OCI-LY1 (cell line): Measurements from ENCODE around the gene NAV2.
"Not testable (repeated sequence)": the region's sequence is repeated elsewhere in the genome, so short reads cannot be mapped to it uniquely, and the experiment has no call there.

Experiments
- H2AFZ ChIP-seq: fragments of 200-600 bp; sonication (generic), shearing (Covaris generic); 2 replicates; pipeline ENCODE4 v1.6.0; 2014; ENCODE audit warnings: antibody characterized with exemption, mild to moderate bottlenecking, low read length
- H3F3A ChIP-seq: fragments of 200-600 bp; sonication (generic), shearing (Covaris generic); 2 replicates; pipeline ENCODE4 v1.6.0; 2014; ENCODE audit warnings: mild to moderate bottlenecking, antibody characterized with exemption, low read length, moderate library complexity; ENCODE audit not compliant: insufficient read depth
- H3K27ac ChIP-seq: fragments of 200-600 bp; sonication (generic); 2 replicates; pipeline ENCODE4 v1.5.1; 2014; ENCODE audit warnings: low read length, mixed run types, mild to moderate bottlenecking, low read depth; ENCODE audit not compliant: poor library complexity, severe bottlenecking
- H3K27me3 ChIP-seq: fragments of 200-600 bp; sonication (generic); 2 replicates; pipeline ENCODE4 v1.6.0; 2014; ENCODE audit warnings: antibody characterized with exemption, mild to moderate bottlenecking, low read length, moderate library complexity; ENCODE audit not compliant: insufficient read depth
- H3K36me3 ChIP-seq: fragments of 200-600 bp; sonication (generic); 2 replicates; pipeline ENCODE4 v1.6.1; 2014; ENCODE audit warnings: mild to moderate bottlenecking, antibody characterized with exemption, low read length, moderate library complexity, mixed read lengths; ENCODE audit not compliant: insufficient read depth
- H3K4me1 ChIP-seq: fragments of 200-600 bp; sonication (generic); 2 replicates; pipeline ENCODE4 v1.5.1; 2014; ENCODE audit warnings: mild to moderate bottlenecking, low read length, moderate library complexity; ENCODE audit not compliant: insufficient read depth, severe bottlenecking
- H3K4me2 ChIP-seq: fragments of 200-600 bp; sonication (generic), shearing (Covaris generic); 2 replicates; pipeline ENCODE4 v1.6.1; 2014; ENCODE audit warnings: low read length
- H3K4me3 ChIP-seq: fragments of 200-600 bp; sonication (generic); 2 replicates; pipeline ENCODE4 v1.5.1; 2014; ENCODE audit warnings: low read length, low read depth, mild to moderate bottlenecking, mixed read lengths; ENCODE audit not compliant: poor library complexity, severe bottlenecking
- H3K79me2 ChIP-seq: fragments of 200-600 bp; shearing (Covaris generic); 2 replicates; pipeline ENCODE4 v1.6.1; 2016; ENCODE audit warnings: mixed run types, low read length, mixed read lengths; ENCODE audit not compliant: insufficient read depth
- H3K9ac ChIP-seq: fragments of 200-600 bp; sonication (generic), shearing (Covaris generic); 2 replicates; pipeline ENCODE4 v1.6.1; 2014; ENCODE audit warnings: mild to moderate bottlenecking, low read length, mixed read lengths
- H3K9me2 ChIP-seq: fragments of 200-600 bp; sonication (generic), shearing (Covaris generic); 2 replicates; pipeline ENCODE4 v1.6.1; 2014; ENCODE audit warnings: low read depth, mild to moderate bottlenecking, low read length, mixed read lengths
- H3K9me3 ChIP-seq: fragments of 200-600 bp; shearing (Covaris generic); 2 replicates; pipeline ENCODE4 v1.6.1; 2014; ENCODE audit warnings: low read length, mixed read lengths
- H4K20me1 ChIP-seq: fragments of 200-600 bp; sonication (generic), shearing (Covaris generic); 2 replicates; pipeline ENCODE4 v1.6.0; 2016; ENCODE audit warnings: mild to moderate bottlenecking, low read length; ENCODE audit not compliant: insufficient read depth
- EZH2 ChIP-seq: fragments of 200-600 bp; sonication (generic), shearing (Covaris generic); IDR thresholded peaks from 2 replicates; pipeline ENCODE4 v1.8.0; 2017; ENCODE audit warnings: borderline replicate concordance, mixed run types, mild to moderate bottlenecking, antibody characterized with exemption, low read length, moderate library complexity, mixed read lengths
- TF ChIP-seq, protein P1 (sequence below): fragments of 200-600 bp; sonication (generic), shearing (Covaris generic); IDR thresholded peaks from 2 replicates; pipeline ENCODE4 v1.5.1; 2017; ENCODE audit warnings: mild to moderate bottlenecking, antibody characterized with exemption, low read length, moderate library complexity, mixed read lengths

Gene NAV2

GRCh38 chr11:20081336-20081735, 368.7 kb downstream of the NAV2 start:
- H3F3A ChIP-seq = no peaks in the 10 kb centered on the region
- no peaks in the 10 kb centered on the region for H4K20me1 ChIP-seq
- H3K9me3 ChIP-seq = no peaks in the 10 kb centered on the region
- H3K79me2 ChIP-seq = no peaks in the 10 kb centered on the region
- no peak overlapping the region for H3K27ac ChIP-seq
- H3K4me2 ChIP-seq = no peak overlapping the region
- H3K9me2 ChIP-seq = no peaks in the 10 kb centered on the region
- no peak for TF ChIP-seq EZH2
- TF ChIP-seq, protein P1, sequence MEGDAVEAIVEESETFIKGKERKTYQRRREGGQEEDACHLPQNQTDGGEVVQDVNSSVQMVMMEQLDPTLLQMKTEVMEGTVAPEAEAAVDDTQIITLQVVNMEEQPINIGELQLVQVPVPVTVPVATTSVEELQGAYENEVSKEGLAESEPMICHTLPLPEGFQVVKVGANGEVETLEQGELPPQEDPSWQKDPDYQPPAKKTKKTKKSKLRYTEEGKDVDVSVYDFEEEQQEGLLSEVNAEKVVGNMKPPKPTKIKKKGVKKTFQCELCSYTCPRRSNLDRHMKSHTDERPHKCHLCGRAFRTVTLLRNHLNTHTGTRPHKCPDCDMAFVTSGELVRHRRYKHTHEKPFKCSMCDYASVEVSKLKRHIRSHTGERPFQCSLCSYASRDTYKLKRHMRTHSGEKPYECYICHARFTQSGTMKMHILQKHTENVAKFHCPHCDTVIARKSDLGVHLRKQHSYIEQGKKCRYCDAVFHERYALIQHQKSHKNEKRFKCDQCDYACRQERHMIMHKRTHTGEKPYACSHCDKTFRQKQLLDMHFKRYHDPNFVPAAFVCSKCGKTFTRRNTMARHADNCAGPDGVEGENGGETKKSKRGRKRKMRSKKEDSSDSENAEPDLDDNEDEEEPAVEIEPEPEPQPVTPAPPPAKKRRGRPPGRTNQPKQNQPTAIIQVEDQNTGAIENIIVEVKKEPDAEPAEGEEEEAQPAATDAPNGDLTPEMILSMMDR = no peak
- H3K9ac ChIP-seq = no peak overlapping the region
- no peak overlapping the region for H2AFZ ChIP-seq
- H3K4me1 ChIP-seq = no peaks in the 10 kb centered on the region
- H3K4me3 ChIP-seq = no peak overlapping the region
- no peaks in the 10 kb centered on the region for H3K36me3 ChIP-seq
- no peaks in the 10 kb centered on the region for H3K27me3 ChIP-seq

- H3K9me3 ChIP-seq, H3K27me3 ChIP-seq, H3K9ac ChIP-seq, H3K4me2 ChIP-seq, H3K4me1 ChIP-seq, H3K36me3 ChIP-seq, H3K79me2 ChIP-seq, H3F3A ChIP-seq, H3K9me2 ChIP-seq, H3K27ac ChIP-seq, H3K4me3 ChIP-seq, H4K20me1 ChIP-seq, H2AFZ ChIP-seq: not testable (repeated sequence)
These were observed 371.2 kb downstream of the NAV2 start for GRCh38 chr11:20083877-20084276.

GRCh38 chr11:20084921-20085814, 372.5 kb downstream of the NAV2 start:
- Histone ChIP-seq H3K27me3 (no peaks in the 10 kb centered on the region), H3K9me2 (no peaks in the 10 kb centered on the region), H3K4me1 (no peaks in the 10 kb centered on the region), H4K20me1 (no peaks in the 10 kb centered on the region), H3K9ac (no peak overlapping the region), H3F3A (no peaks in the 10 kb centered on the region), H3K9me3 (no peaks in the 10 kb centered on the region), H3K36me3 (no peaks in the 10 kb centered on the region), H3K4me2 (no peak overlapping the region), H3K27ac (no peak overlapping the region), H3K4me3 (no peak overlapping the region), H3K79me2 (no peaks in the 10 kb centered on the region), H2AFZ (no peak overlapping the region)
- no peak for TF ChIP-seq EZH2
- TF ChIP-seq, protein P1 = no peak

DNA sequence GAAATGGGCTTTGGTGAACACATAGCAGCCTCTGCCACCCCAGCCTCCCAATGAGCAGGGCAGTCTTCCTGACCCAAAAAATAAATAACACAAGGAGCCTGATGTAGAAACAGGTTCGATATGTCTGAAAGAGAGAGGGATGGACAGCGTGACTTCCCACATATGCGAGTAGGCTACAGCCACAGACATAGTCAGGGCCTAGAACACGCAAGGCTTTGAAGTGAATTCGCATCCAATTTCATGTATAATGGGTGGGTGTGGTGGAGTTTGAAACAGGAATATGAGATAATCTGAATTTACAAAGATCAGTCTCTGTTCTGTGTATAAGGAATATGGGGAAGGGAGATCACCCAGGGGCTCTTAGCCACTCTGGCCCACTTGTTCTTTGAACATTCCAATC, 373.3 kb downstream of the NAV2 start:
- no peaks in the 10 kb centered on the region for H3K79me2 ChIP-seq
- no peak overlapping the region for H3K9ac ChIP-seq
- H3K36me3 ChIP-seq = no peaks in the 10 kb centered on the region
- no peak overlapping the region for H3K4me3 ChIP-seq
- no peak for TF ChIP-seq EZH2
- TF ChIP-seq, protein P1 = no peak
- no peaks in the 10 kb centered on the region for H4K20me1 ChIP-seq
- no peaks in the 10 kb centered on the region for H3K4me1 ChIP-seq
- no peaks in the 10 kb centered on the region for H3K27me3 ChIP-seq
- no peaks in the 10 kb centered on the region for H3K9me2 ChIP-seq
- H2AFZ ChIP-seq = no peak overlapping the region
- H3F3A ChIP-seq = no peaks in the 10 kb centered on the region
- no peaks in the 10 kb centered on the region for H3K9me3 ChIP-seq
- H3K4me2 ChIP-seq = no peak overlapping the region
- no peak overlapping the region for H3K27ac ChIP-seq
